Neural progenitor cell (in vitro differentiated cells): Measurements from ENCODE around the gene IFRD2. TPM values are rescaled to one million over a fixed set of nuclear protein-coding genes. Genes with fewer than 3 reads are reported as not detected.

ENCODE experiments used
- DNase-seq: peaks from one replicate; pipeline ENCODE4 v3.0.0-alpha.2; 2016; ENCODE audit warnings: low spot score
- H2AFZ ChIP-seq: fragments of 200-600 bp; sonication (generic); replicated peaks from 2 replicates; pipeline ENCODE4 v1.6.1; 2016; ENCODE audit warnings: antibody characterized with exemption
- H3F3A ChIP-seq: fragments of 200-600 bp; sonication (generic); 2 replicates; pipeline ENCODE4 v1.6.1; 2016; ENCODE audit warnings: antibody characterized with exemption, low read depth
- H3K27ac ChIP-seq: fragments of 200-600 bp; sonication (generic); 2 replicates; pipeline ENCODE4 v1.5.1; 2016; ENCODE audit warnings: mild to moderate bottlenecking
- H3K27me3 ChIP-seq: fragments of 200-600 bp; sonication (generic); 2 replicates; pipeline ENCODE4 v1.6.1; 2016; ENCODE audit warnings: mild to moderate bottlenecking, moderate library complexity
- H3K36me3 ChIP-seq: fragments of 200-600 bp; sonication (generic); 2 replicates; pipeline ENCODE4 v1.5.1; 2016
- H3K4me1 ChIP-seq: fragments of 200-600 bp; sonication (generic); 2 replicates; pipeline ENCODE4 v1.6.1; 2016; ENCODE audit warnings: mixed run types
- H3K4me2 ChIP-seq: fragments of 200-600 bp; sonication (generic); 2 replicates; pipeline ENCODE4 v1.6.1; 2016
- H3K4me3 ChIP-seq: fragments of 200-600 bp; sonication (generic); 2 replicates; pipeline ENCODE4 v1.5.1; 2016
- H3K79me2 ChIP-seq: fragments of 200-600 bp; sonication (generic); 2 replicates; pipeline ENCODE4 v1.6.1; 2016; ENCODE audit warnings: low read depth
- H3K9ac ChIP-seq: fragments of 200-600 bp; sonication (generic); 2 replicates; pipeline ENCODE4 v1.6.1; 2016
- H3K9me3 ChIP-seq: fragments of 200-600 bp; sonication (generic); 2 replicates; pipeline ENCODE4 v1.5.1; 2016; ENCODE audit warnings: low read depth
- H4K20me1 ChIP-seq: fragments of 200-600 bp; sonication (generic); 2 replicates; pipeline ENCODE4 v1.6.1; 2016; ENCODE audit warnings: low read depth
- H3K27ac Mint-ChIP-seq: 3 replicates; pipeline ENCODE4 v1.8.0; 2021; ENCODE audit warnings: mixed read lengths
- H3K27me3 Mint-ChIP-seq: 2 replicates; pipeline ENCODE4 v1.8.0; 2022; ENCODE audit warnings: low read depth, mild to moderate bottlenecking, inconsistent platforms, moderate library complexity, mixed read lengths; ENCODE audit not compliant: insufficient read depth
- H3K36me3 Mint-ChIP-seq: 3 replicates; pipeline ENCODE4 v1.8.0; 2021; ENCODE audit warnings: mixed read lengths
- H3K4me1 Mint-ChIP-seq: 3 replicates; pipeline ENCODE4 v1.8.0; 2021; ENCODE audit warnings: mixed read lengths
- H3K4me3 Mint-ChIP-seq: 3 replicates; pipeline ENCODE4 v1.8.0; 2021; ENCODE audit warnings: mild to moderate bottlenecking, moderate library complexity, mixed read lengths
- H3K9me3 Mint-ChIP-seq: 3 replicates; pipeline ENCODE4 v1.8.0; 2020; ENCODE audit warnings: mixed read lengths
- CTCF ChIP-seq: fragments of 200-600 bp; sonication (generic); IDR thresholded peaks from 2 replicates; pipeline ENCODE4 v1.5.1; 2017; ENCODE audit warnings: antibody characterized with exemption, mild to moderate bottlenecking
- EZH2 ChIP-seq: fragments of 200-600 bp; sonication (generic); IDR thresholded peaks from 2 replicates; pipeline ENCODE4 v1.6.1; 2017; ENCODE audit warnings: antibody characterized with exemption, mild to moderate bottlenecking, moderate library complexity
- EZH2phosphoT487 ChIP-seq: fragments of 200-600 bp; sonication (generic); IDR thresholded peaks from 2 replicates; pipeline ENCODE4 v1.6.1; 2017; ENCODE audit warnings: antibody characterized with exemption
- total RNA-seq: library from RNA; depleted of rRNA; stranded (reverse); fragments of >200 nt; gene quantifications from 2 replicates; pipeline ENCODE4 v1.2.3, GENCODE V29; 2015; ENCODE audit warnings: low replicate concordance

IFRD2 gene
- total RNA-seq, 1 donor from 2014 or later = 26.4 TPM

GRCh38 chr3:50317300-50317699, 25.1 kb upstream of the IFRD2 start:
- Histone ChIP-seq H3K79me2 (peaks cover 37% of the 10 kb centered on the region), H3K9me3 (no peaks in the 10 kb centered on the region), H2AFZ (no peak overlapping the region), H3K4me3 (no peak overlapping the region), H3K9ac (no peak overlapping the region), H3K27me3 (no peaks in the 10 kb centered on the region), H4K20me1 (peaks cover 36% of the 10 kb centered on the region), H3K36me3 (no peaks in the 10 kb centered on the region), H3K27ac (no peak overlapping the region), H3K4me2 (no peak overlapping the region), H3K4me1 (peaks cover 22% of the 10 kb centered on the region), H3F3A (peaks cover 16% of the 10 kb centered on the region)
- peaks cover 27% of the 10 kb centered on the region for H3K4me1 Mint-ChIP-seq
- H3K9me3 Mint-ChIP-seq = peaks cover 2% of the 10 kb centered on the region
- H3K27ac Mint-ChIP-seq = no peak overlapping the region
- TF ChIP-seq EZH2phosphoT487 = no peak
- no peak for TF ChIP-seq CTCF
- TF ChIP-seq EZH2 = no peak
- peaks cover 41% of the 10 kb centered on the region for H3K36me3 Mint-ChIP-seq
- no peak for DNase-seq
- no peak overlapping the region for H3K4me3 Mint-ChIP-seq
- peaks cover 2% of the 10 kb centered on the region for H3K27me3 Mint-ChIP-seq

- H3K27me3 Mint-ChIP-seq = peaks cover 2% of the 10 kb centered on the region
- no peak overlapping the region for H3K27ac Mint-ChIP-seq
Measured at GRCh38 chr3:50316657-50317242, 24.5 kb upstream of the IFRD2 start.

GRCh38 chr3:50314816-50315215, 22.6 kb upstream of the IFRD2 start:
- peaks cover under 1% of the 10 kb centered on the region for H3K9me3 ChIP-seq
- peaks cover 26% of the 10 kb centered on the region for H4K20me1 ChIP-seq
- peaks cover 2% of the 10 kb centered on the region for H3F3A ChIP-seq
- peaks cover 17% of the 10 kb centered on the region for H3K4me1 Mint-ChIP-seq
- no peaks in the 10 kb centered on the region for H3K36me3 ChIP-seq
- H2AFZ ChIP-seq = no peak overlapping the region
- no peak for DNase-seq
- H3K4me2 ChIP-seq = no peak overlapping the region
- peaks cover 12% of the 10 kb centered on the region for H3K4me1 ChIP-seq
- H3K79me2 ChIP-seq = peaks cover 27% of the 10 kb centered on the region
- H3K9ac ChIP-seq = no peak overlapping the region
- H3K36me3 Mint-ChIP-seq = peaks cover 42% of the 10 kb centered on the region
- no peak for TF ChIP-seq EZH2phosphoT487
- no peak for TF ChIP-seq EZH2
- no peak for TF ChIP-seq CTCF
- H3K27ac Mint-ChIP-seq = no peak overlapping the region
- H3K27ac ChIP-seq = no peak overlapping the region
- H3K4me3 ChIP-seq = no peak overlapping the region
- no peaks in the 10 kb centered on the region for H3K27me3 ChIP-seq
- peaks cover 7% of the 10 kb centered on the region for H3K9me3 Mint-ChIP-seq
- H3K27me3 Mint-ChIP-seq = peaks cover 3% of the 10 kb centered on the region
- H3K4me3 Mint-ChIP-seq = no peak overlapping the region

More at GRCh38 chr3:50316657-50317242, 24.5 kb upstream of the IFRD2 start:
- H3K9me3 ChIP-seq = no peaks in the 10 kb centered on the region
- peaks cover 37% of the 10 kb centered on the region for H3K79me2 ChIP-seq
- no peak overlapping the region for H3K4me3 ChIP-seq
- H4K20me1 ChIP-seq = peaks cover 36% of the 10 kb centered on the region
- no peak overlapping the region for H3K9ac ChIP-seq
- H3F3A ChIP-seq = peaks cover 10% of the 10 kb centered on the region
- H3K36me3 Mint-ChIP-seq = peaks cover 41% of the 10 kb centered on the region
- H3K27ac ChIP-seq = no peak overlapping the region
- H3K36me3 ChIP-seq = no peaks in the 10 kb centered on the region
- H3K4me1 ChIP-seq = peaks cover 18% of the 10 kb centered on the region
- peak overlapping the region; percentile 0 for H3K4me3 Mint-ChIP-seq
- no peak for DNase-seq
- TF ChIP-seq CTCF (no peak), EZH2phosphoT487 (no peak), EZH2 (no peak)
- H3K4me2 ChIP-seq = no peak overlapping the region
- H2AFZ ChIP-seq = no peak overlapping the region
- peaks cover 26% of the 10 kb centered on the region for H3K4me1 Mint-ChIP-seq
- no peaks in the 10 kb centered on the region for H3K27me3 ChIP-seq
- peaks cover 2% of the 10 kb centered on the region for H3K9me3 Mint-ChIP-seq
